Measurements from ENCODE around the gene HIPK2. TPM values are rescaled to one million over a fixed set of nuclear protein-coding genes. Genes with fewer than 3 reads are reported as not detected.
"Not testable (repeated sequence)": the region's sequence is repeated elsewhere in the genome, so short reads cannot be mapped to it uniquely, and the experiment has no call there.

The HIPK2 gene
- polyA plus RNA-seq, 4 donors = 69.7 to 110 (median 89.1) TPM

GRCh38 chr7:139635526-139636302 lies 142.1 kb downstream of the HIPK2 start:
- no peak for DNase-seq (ENCODE audit: low read depth in 4 of 4, low spot score in 2 of 4)

GRCh38 chr7:139634087-139634486 lies 143.7 kb downstream of the HIPK2 start:
- no peak for DNase-seq (ENCODE audit: low read depth in 4 of 4, low spot score in 2 of 4)

- DNase-seq (ENCODE audit: low read depth in 4 of 4, low spot score in 2 of 4) = no peak
Observed at GRCh38 chr7:139631520-139632031, 146.2 kb downstream of the HIPK2 start.

GRCh38 chr7:139630643-139631519 lies 146.9 kb downstream of the HIPK2 start:
- DNase-seq (ENCODE audit: low read depth in 4 of 4, low spot score in 2 of 4) = no peak

- no peak for DNase-seq (ENCODE audit: low read depth in 4 of 4, low spot score in 2 of 4)
Observed at GRCh38 chr7:139629392-139630082, 148.3 kb downstream of the HIPK2 start.

- DNase-seq (ENCODE audit: low read depth in 4 of 4, low spot score in 2 of 4) = no peak
Observed at GRCh38 chr7:139627831-139628230, 150.0 kb downstream of the HIPK2 start.

GRCh38 chr7:139626817-139627216 lies 151.0 kb downstream of the HIPK2 start:
- DNase-seq (ENCODE audit: low read depth in 4 of 4, low spot score in 2 of 4) = no peak

GRCh38 chr7:139623518-139623917 lies 154.3 kb downstream of the HIPK2 start:
- no peak for DNase-seq (ENCODE audit: low read depth in 4 of 4, low spot score in 2 of 4)

- no peak for DNase-seq (ENCODE audit: low read depth in 4 of 4, low spot score in 2 of 4)
Observed at GRCh38 chr7:139620676-139621344, 157.0 kb downstream of the HIPK2 start.

GRCh38 chr7:139619367-139619657 lies 158.5 kb downstream of the HIPK2 start:
- DNase-seq (ENCODE audit: low read depth in 4 of 4, low spot score in 2 of 4) = no peak

- DNase-seq (ENCODE audit: low read depth in 4 of 4, low spot score in 2 of 4) = no peak
Observed at GRCh38 chr7:139618482-139619366, 159.1 kb downstream of the HIPK2 start.

GRCh38 chr7:139617074-139617473 lies 160.7 kb downstream of the HIPK2 start:
- no peak for DNase-seq (ENCODE audit: low read depth in 4 of 4, low spot score in 2 of 4)

- DNase-seq (ENCODE audit: low read depth in 4 of 4, low spot score in 2 of 4) = no peak
Observed at GRCh38 chr7:139614886-139615285, 162.9 kb downstream of the HIPK2 start.

GRCh38 chr7:139613971-139614411 lies 163.8 kb downstream of the HIPK2 start:
- DNase-seq (ENCODE audit: low read depth in 4 of 4, low spot score in 2 of 4) = no peak

GRCh38 chr7:139611556-139611955 lies 166.2 kb downstream of the HIPK2 start:
- DNase-seq (ENCODE audit: low read depth in 4 of 4, low spot score in 2 of 4) = not testable (repeated sequence)

- no peak for DNase-seq (ENCODE audit: low read depth in 4 of 4, low spot score in 2 of 4)
Observed at GRCh38 chr7:139610595-139610994, 167.2 kb downstream of the HIPK2 start.

- no peak for DNase-seq (ENCODE audit: low read depth in 4 of 4, low spot score in 2 of 4)
Observed at GRCh38 chr7:139603896-139604295, 173.9 kb downstream of the HIPK2 start.

- no peak for DNase-seq (ENCODE audit: low read depth in 4 of 4, low spot score in 2 of 4)
Observed at GRCh38 chr7:139603282-139603681, 174.5 kb downstream of the HIPK2 start.

- peak in 1 of 4 donors; percentile 13 for DNase-seq (ENCODE audit: low read depth in 4 of 4, low spot score in 2 of 4)
Observed at GRCh38 chr7:139602143-139602722, 175.6 kb downstream of the HIPK2 start.

Measured in left renal cortex interstitium (tissue), 4 donors.